GM12878 (cell line): ENCODE measurements around the gene AOAH. TPM values are rescaled to one million over a fixed set of nuclear protein-coding genes. Genes with fewer than 3 reads are reported as not detected.

Experiments used
- ATAC-seq: fragments of 200-7000 bp; cut with Tn5 transposase; 3 replicates; pipeline ENCODE4 v1.9.1; 2020; ENCODE audit warnings: mild to moderate bottlenecking, moderate library complexity
- BruUV-seq: library from RNA; stranded (reverse); fragments of 400-500 nt; replicated peaks from 2 replicates; lab custom pipeline; 2021; lab: Mats Ljungman, UMichigan
- CTCF ChIA-PET: fragments of 300-600 bp; sonication (Branson Sonifier 250); formaldehyde crosslinking; extraction: SDS; loops from one replicate; lab custom pipeline; 2021; ENCODE audit warnings: inconsistent platforms; lab: Yijun Ruan, JAX
- POLR2A ChIA-PET: fragments of 350-600 bp; formaldehyde crosslinking; extraction: SDS; loops from one replicate; lab custom pipeline; 2021; ENCODE audit warnings: inconsistent platforms; lab: Charles Lee
- RAD21 ChIA-PET: fragments of 300-600 bp; sonication (Branson Sonifier 250); formaldehyde crosslinking; loops from one replicate; lab custom pipeline; 2023; ENCODE audit warnings: antibody characterized with exemption; ENCODE audit not compliant: unreplicated experiment; lab: Charles Lee
- SMC1A ChIA-PET: fragments of 300-600 bp; sonication (Branson Sonifier 250); formaldehyde crosslinking; loops from one replicate; lab custom pipeline; 2023; ENCODE audit not compliant: unreplicated experiment, uncharacterized antibody; lab: Charles Lee
- DNase-seq: peaks from one replicate; pipeline ENCODE4 v3.0.0-alpha.2; 2011; ENCODE audit warnings: low read depth, low spot score
- FAIRE-seq: peaks from 3 replicates; lab custom pipeline; 2011; peaks lifted over from hg19 to GRCh38; lab: Jason Lieb, UNC
- H2AFZ ChIP-seq: 2 replicates; pipeline ENCODE4 v1.6.0; 2011; ENCODE audit warnings: low read depth, low read length, control low read depth; ENCODE audit not compliant: control insufficient read depth
- H3K27ac ChIP-seq: 2 replicates; pipeline ENCODE4 v1.5.1; 2011; ENCODE audit warnings: control low read depth; ENCODE audit not compliant: control insufficient read depth, insufficient read depth
- H3K27me3 ChIP-seq, 2 experiments: replicated peaks in 1 of 2; 2 replicates each; pipeline versions ENCODE4 v1.6.0 to v1.6.1; 2011; ENCODE audit warnings: low read length in 1 of 2; ENCODE audit not compliant: control insufficient read depth in 2 of 2, insufficient read depth in 2 of 2
- H3K36me3 ChIP-seq, 2 experiments: 2 replicates each; pipeline ENCODE4 v1.5.1; 2011; ENCODE audit warnings: low read length in 1 of 2; ENCODE audit not compliant: control insufficient read depth in 2 of 2, insufficient read depth in 2 of 2
- H3K4me1 ChIP-seq: 2 replicates; pipeline ENCODE4 v1.6.1; 2011; ENCODE audit warnings: mild to moderate bottlenecking, low read length, moderate library complexity, mixed read lengths; ENCODE audit not compliant: control insufficient read depth, insufficient read depth
- H3K4me2 ChIP-seq: 2 replicates; pipeline ENCODE4 v1.6.0; 2011; ENCODE audit warnings: control low read depth; ENCODE audit not compliant: control insufficient read depth, insufficient read depth
- H3K4me3 ChIP-seq: fragments of 200-600 bp; sonication (generic); 2 replicates; pipeline ENCODE4 v1.5.1; 2016
- H3K79me2 ChIP-seq: 2 replicates; pipeline ENCODE4 v1.6.0; 2011; ENCODE audit warnings: low read length; ENCODE audit not compliant: control insufficient read depth, insufficient read depth
- H3K9ac ChIP-seq: 2 replicates; pipeline ENCODE4 v1.8.0; 2011; ENCODE audit warnings: low read length, control low read depth, mixed read lengths; ENCODE audit not compliant: control insufficient read depth, insufficient read depth
- H3K9me3 ChIP-seq: replicated peaks from 3 replicates; pipeline ENCODE4 v1.5.1; 2011; ENCODE audit warnings: mild to moderate bottlenecking, low read length; ENCODE audit not compliant: control insufficient read depth, insufficient read depth
- H4K20me1 ChIP-seq: 2 replicates; pipeline ENCODE4 v1.6.0; 2011; ENCODE audit not compliant: control insufficient read depth, insufficient read depth
- BRCA1 ChIP-seq: IDR thresholded peaks from 2 replicates; pipeline ENCODE4 v1.6.1; 2011; ENCODE audit warnings: low read depth, low read length, improper control_type of control experiment
- CHD1 ChIP-seq: IDR thresholded peaks from 2 replicates; pipeline ENCODE4 v1.6.1; 2012; ENCODE audit warnings: low read depth, low read length, improper control_type of control experiment
- HDAC2 ChIP-seq: fragments of 200-600 bp; sonication (generic); IDR thresholded peaks from 2 replicates; pipeline ENCODE4 v1.6.1; 2017
- PAX5 ChIP-seq: IDR thresholded peaks from 2 replicates; pipeline ENCODE4 v1.6.1; 2011; ENCODE audit warnings: low read depth, low read length, borderline replicate concordance
- POU2F2 ChIP-seq: IDR thresholded peaks from 3 replicates; pipeline ENCODE4 v1.6.1; 2011; ENCODE audit warnings: low read depth, mild to moderate bottlenecking, low read length, borderline replicate concordance
- RAD51 ChIP-seq: fragments of 450-650 bp; IDR thresholded peaks from 2 replicates; pipeline ENCODE4 v1.6.1; 2016; ENCODE audit warnings: moderate library complexity, mild to moderate bottlenecking, inconsistent platforms
- SUPT20H ChIP-seq: IDR thresholded peaks from 2 replicates; pipeline ENCODE4 v1.6.1; 2011; ENCODE audit warnings: low read depth, mild to moderate bottlenecking, low read length, moderate library complexity, borderline replicate concordance; ENCODE audit not compliant: control insufficient read depth
- TBL1XR1 ChIP-seq: IDR thresholded peaks from 2 replicates; pipeline ENCODE4 v1.6.1; 2012; ENCODE audit warnings: low read depth, low read length, improper control_type of control experiment
- USF1 ChIP-seq: IDR thresholded peaks from 2 replicates; pipeline ENCODE4 v1.6.1; 2011; ENCODE audit warnings: borderline replicate concordance, low read depth, mild to moderate bottlenecking, moderate library complexity, mixed read lengths, low read length; ENCODE audit not compliant: insufficient read depth; ENCODE audit errors: extremely low read length
- WGBS: methylation state at CpG from one replicate; pipeline ENCODE4 v1.1.6; 2016; ENCODE audit warnings: low lambda C conversion rate; ENCODE audit not compliant: insufficient replicate concordance, insufficient coverage; ENCODE audit errors: missing lambda C conversion rate; 5-methylcytosine and 5-hydroxymethylcytosine counted together
- in situ Hi-C: fragments of 300-500 bp; cut with MboI; formaldehyde crosslinking; loops from 9 replicates; pipeline ENCODE4 v1.14.3; 2018; ENCODE audit warnings: mixed read lengths
- intact Hi-C: fragments of 100-400 bp; cut with micrococcal nuclease; formaldehyde crosslinking; loops from one replicate; pipeline ENCODE4 v1.14.2; 2022; ENCODE audit not compliant: unreplicated experiment
- polyA plus RNA-seq, 11 experiments: library from polyadenylated mRNA; depleted of rRNA in 4 of 11; unstranded in 6 of 11; stranded (reverse) in 5 of 11; fragments of >200 nt; fragmentation: Nextera tagmentation in 4 of 11; fragmentation: Illumina TruSeq in 1 of 11; extraction: Ambion mirVana in 4 of 11; extraction: Trizol in 1 of 11; gene quantifications; 1 replicate in 1 of 11; 2 replicates in 10 of 11; pipeline versions ENCODE4 v1.2.1 to v1.2.3, GENCODE V29; 2011 to 2016; ENCODE audit warnings: inconsistent platforms in 2 of 11, missing spikeins in 2 of 11, low read depth in 1 of 11
- total RNA-seq, 4 experiments: library from RNA; depleted of rRNA in 3 of 4; stranded (reverse); fragments of >200 nt in 3 of 4; fragmentation: Illumina TruSeq in 1 of 4; extraction: Trizol in 1 of 4; gene quantifications; 2 replicates each; pipeline versions ENCODE4 v1.2.1 to v1.2.3, GENCODE V29; 2013 to 2021
- TF ChIP-seq, protein P1 (sequence below): fragments of 450-650 bp; IDR thresholded peaks from 2 replicates; pipeline ENCODE4 v1.6.1; 2017; ENCODE audit warnings: mild to moderate bottlenecking, moderate library complexity
- TF ChIP-seq, protein P2 (sequence below): fragments of 450-650 bp; formaldehyde crosslinking; IDR thresholded peaks from 2 replicates; pipeline ENCODE4 v1.4.0; 2022; ENCODE audit warnings: mild to moderate bottlenecking, moderate library complexity
- TF ChIP-seq, protein P3 (sequence below): IDR thresholded peaks from 2 replicates; pipeline ENCODE4 v1.6.1; 2012; ENCODE audit warnings: low read depth, low read length, improper control_type of control experiment
- TF ChIP-seq, protein P4 (sequence below): IDR thresholded peaks from 2 replicates; pipeline ENCODE4 v1.6.1; 2012; ENCODE audit warnings: low read depth, low read length, improper control_type of control experiment

AOAH gene
- total and polyA plus RNA-seq, 10 of the 15 experiments (the other 5 are each of a cell fraction or from before 2014, with no cell fraction given) = 0.32 to 2.8 (median 1.4) TPM

GRCh38 chr7:36764929-36765328 lies 40.6 kb upstream of the AOAH start:
- CTCF ChIA-PET = interaction anchor here (0.9 kb wide), 1 partner anchor 298 kb away, joined by 3 read pairs; no protein-coding TSS in a partner anchor
- Histone ChIP-seq H3K27me3 (no peaks in the 10 kb centered on the region), H3K36me3 (no peaks in the 10 kb centered on the region), H3K79me2 (no peaks in the 10 kb centered on the region), H3K9me3 (no peaks in the 10 kb centered on the region), H3K4me1 (no peaks in the 10 kb centered on the region), H2AFZ (no peak overlapping the region), H4K20me1 (no peaks in the 10 kb centered on the region), H3K27ac (no peak overlapping the region), H3K4me2 (no peak overlapping the region), H3K4me3 (no peak overlapping the region), H3K9ac (no peak overlapping the region)
- no peak for DNase-seq
- POLR2A ChIA-PET = no interaction called here
- FAIRE-seq = no peak
- intact Hi-C loops = no loop called here
- 51% methylated on average over 5 of the region's 5 CpGs for WGBS
- in situ Hi-C loops = no loop called here
- RAD21 ChIA-PET = no interaction called here
- BruUV-seq = no TSS peak
- ATAC-seq = no peak
- SMC1A ChIA-PET = no interaction called here
- no peak for TF ChIP-seq TBL1XR1
- TF ChIP-seq POU2F2 = no peak
- no peak for TF ChIP-seq HDAC2
- TF ChIP-seq PAX5 = no peak
- TF ChIP-seq BRCA1 = no peak
- no peak for TF ChIP-seq CHD1
- TF ChIP-seq, protein P1, sequence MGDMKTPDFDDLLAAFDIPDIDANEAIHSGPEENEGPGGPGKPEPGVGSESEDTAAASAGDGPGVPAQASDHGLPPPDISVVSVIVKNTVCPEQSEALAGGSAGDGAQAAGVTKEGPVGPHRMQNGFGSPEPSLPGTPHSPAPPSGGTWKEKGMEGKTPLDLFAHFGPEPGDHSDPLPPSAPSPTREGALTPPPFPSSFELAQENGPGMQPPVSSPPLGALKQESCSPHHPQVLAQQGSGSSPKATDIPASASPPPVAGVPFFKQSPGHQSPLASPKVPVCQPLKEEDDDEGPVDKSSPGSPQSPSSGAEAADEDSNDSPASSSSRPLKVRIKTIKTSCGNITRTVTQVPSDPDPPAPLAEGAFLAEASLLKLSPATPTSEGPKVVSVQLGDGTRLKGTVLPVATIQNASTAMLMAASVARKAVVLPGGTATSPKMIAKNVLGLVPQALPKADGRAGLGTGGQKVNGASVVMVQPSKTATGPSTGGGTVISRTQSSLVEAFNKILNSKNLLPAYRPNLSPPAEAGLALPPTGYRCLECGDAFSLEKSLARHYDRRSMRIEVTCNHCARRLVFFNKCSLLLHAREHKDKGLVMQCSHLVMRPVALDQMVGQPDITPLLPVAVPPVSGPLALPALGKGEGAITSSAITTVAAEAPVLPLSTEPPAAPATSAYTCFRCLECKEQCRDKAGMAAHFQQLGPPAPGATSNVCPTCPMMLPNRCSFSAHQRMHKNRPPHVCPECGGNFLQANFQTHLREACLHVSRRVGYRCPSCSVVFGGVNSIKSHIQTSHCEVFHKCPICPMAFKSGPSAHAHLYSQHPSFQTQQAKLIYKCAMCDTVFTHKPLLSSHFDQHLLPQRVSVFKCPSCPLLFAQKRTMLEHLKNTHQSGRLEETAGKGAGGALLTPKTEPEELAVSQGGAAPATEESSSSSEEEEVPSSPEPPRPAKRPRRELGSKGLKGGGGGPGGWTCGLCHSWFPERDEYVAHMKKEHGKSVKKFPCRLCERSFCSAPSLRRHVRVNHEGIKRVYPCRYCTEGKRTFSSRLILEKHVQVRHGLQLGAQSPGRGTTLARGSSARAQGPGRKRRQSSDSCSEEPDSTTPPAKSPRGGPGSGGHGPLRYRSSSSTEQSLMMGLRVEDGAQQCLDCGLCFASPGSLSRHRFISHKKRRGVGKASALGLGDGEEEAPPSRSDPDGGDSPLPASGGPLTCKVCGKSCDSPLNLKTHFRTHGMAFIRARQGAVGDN = no peak
- TF ChIP-seq, protein P2, sequence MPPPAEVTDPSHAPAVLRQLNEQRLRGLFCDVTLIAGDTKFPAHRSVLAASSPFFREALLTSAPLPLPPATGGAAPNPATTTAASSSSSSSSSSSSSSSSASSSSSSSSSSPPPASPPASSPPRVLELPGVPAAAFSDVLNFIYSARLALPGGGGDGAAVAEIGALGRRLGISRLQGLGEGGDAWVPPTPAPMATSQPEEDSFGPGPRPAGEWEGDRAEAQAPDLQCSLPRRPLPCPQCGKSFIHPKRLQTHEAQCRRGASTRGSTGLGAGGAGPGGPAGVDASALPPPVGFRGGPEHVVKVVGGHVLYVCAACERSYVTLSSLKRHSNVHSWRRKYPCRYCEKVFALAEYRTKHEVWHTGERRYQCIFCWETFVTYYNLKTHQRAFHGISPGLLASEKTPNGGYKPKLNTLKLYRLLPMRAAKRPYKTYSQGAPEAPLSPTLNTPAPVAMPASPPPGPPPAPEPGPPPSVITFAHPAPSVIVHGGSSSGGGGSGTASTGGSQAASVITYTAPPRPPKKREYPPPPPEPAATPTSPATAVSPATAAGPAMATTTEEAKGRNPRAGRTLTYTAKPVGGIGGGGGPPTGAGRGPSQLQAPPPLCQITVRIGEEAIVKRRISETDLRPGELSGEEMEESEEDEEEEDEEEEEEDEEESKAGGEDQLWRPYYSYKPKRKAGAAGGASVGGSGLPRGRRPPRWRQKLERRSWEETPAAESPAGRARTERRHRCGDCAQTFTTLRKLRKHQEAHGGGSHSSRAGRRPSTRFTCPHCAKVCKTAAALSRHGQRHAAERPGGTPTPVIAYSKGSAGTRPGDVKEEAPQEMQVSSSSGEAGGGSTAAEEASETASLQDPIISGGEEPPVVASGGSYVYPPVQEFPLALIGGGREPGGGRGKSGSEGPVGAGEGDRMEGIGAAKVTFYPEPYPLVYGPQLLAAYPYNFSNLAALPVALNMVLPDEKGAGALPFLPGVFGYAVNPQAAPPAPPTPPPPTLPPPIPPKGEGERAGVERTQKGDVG (CRISPR knock-in tag) = no peak
- TF ChIP-seq, protein P3, sequence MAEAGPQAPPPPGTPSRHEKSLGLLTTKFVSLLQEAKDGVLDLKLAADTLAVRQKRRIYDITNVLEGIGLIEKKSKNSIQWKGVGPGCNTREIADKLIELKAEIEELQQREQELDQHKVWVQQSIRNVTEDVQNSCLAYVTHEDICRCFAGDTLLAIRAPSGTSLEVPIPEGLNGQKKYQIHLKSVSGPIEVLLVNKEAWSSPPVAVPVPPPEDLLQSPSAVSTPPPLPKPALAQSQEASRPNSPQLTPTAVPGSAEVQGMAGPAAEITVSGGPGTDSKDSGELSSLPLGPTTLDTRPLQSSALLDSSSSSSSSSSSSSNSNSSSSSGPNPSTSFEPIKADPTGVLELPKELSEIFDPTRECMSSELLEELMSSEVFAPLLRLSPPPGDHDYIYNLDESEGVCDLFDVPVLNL = no peak
- no peak for TF ChIP-seq SUPT20H
- TF ChIP-seq, protein P4, sequence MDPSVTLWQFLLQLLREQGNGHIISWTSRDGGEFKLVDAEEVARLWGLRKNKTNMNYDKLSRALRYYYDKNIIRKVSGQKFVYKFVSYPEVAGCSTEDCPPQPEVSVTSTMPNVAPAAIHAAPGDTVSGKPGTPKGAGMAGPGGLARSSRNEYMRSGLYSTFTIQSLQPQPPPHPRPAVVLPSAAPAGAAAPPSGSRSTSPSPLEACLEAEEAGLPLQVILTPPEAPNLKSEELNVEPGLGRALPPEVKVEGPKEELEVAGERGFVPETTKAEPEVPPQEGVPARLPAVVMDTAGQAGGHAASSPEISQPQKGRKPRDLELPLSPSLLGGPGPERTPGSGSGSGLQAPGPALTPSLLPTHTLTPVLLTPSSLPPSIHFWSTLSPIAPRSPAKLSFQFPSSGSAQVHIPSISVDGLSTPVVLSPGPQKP = no peak
- no peak for TF ChIP-seq USF1
- TF ChIP-seq RAD51 = no peak
